ENCODE results near the gene ZGPAT. TPM values are rescaled to one million over a fixed set of nuclear protein-coding genes. Genes with fewer than 3 reads are reported as not detected.

The ZGPAT gene
- total and polyA plus RNA-seq, 2 of the 4 experiments (the other 2 are of a cell fraction) = 13.4 to 20.2 TPM

- no TSS peak for BruUV-seq (replicated peaks)
- no peak overlapping the region for H3K4me2 ChIP-seq (ENCODE audit: low read depth, low read length)
- no peak overlapping the region for H2BK5ac ChIP-seq (ENCODE audit: low read depth, low read length, poor library complexity, severe bottlenecking)
- DNase-seq (no peak), ATAC-seq (ENCODE audit: low read depth) (no peak)
- no peak overlapping the region for H2AK9ac ChIP-seq (replicated peaks; ENCODE audit: low read depth, low read length, poor library complexity)
- H3K79me1 ChIP-seq (ENCODE audit: low read depth in 1 of 2, low read length in 2 of 2) = peaks cover 0 to 7% of the 10 kb centered on the region in 2 experiments; a peak in 1 of 4 replicates
- dilution Hi-C loops (cut with HindIII; ENCODE audit: low sequenced_read_pairs, unreplicated experiment) (no loop called here), in situ Hi-C loops (cut with MboI; ENCODE audit: low sequenced_read_pairs) (no loop called here), intact Hi-C loops (cut with micrococcal nuclease) (no loop called here)
- ChIA-PET POLR2A (ENCODE audit: unreplicated experiment) (interaction anchor here (0.5 kb wide), 1 partner anchor 125 kb away, joined by 3 read pairs; no protein-coding TSS in a partner anchor), CTCF (no interaction called here)
- no peak overlapping the region for H3K4me3 ChIP-seq (ENCODE audit: insufficient read depth, low read depth, low read length)
- H2BK15ac ChIP-seq (ENCODE audit: low read depth, low read length) = no peak overlapping the region
- no peak overlapping the region for H2BK20ac ChIP-seq (ENCODE audit: low read depth, low read length)
- TF ChIP-seq RCOR1 (IDR thresholded peaks at IDR 0.05; ENCODE audit: insufficient replicate concordance, low read length) (no peak), USF2 (IDR thresholded peaks at IDR 0.05; ENCODE audit: low read depth, low read length) (no peak), RFX5 (IDR thresholded peaks at IDR 0.05; ENCODE audit: low read depth, low read length) (no peak), FOS (IDR thresholded peaks at IDR 0.05; ENCODE audit: low read depth, low read length) (no peak), MAFK (IDR thresholded peaks at IDR 0.05; ENCODE audit: low read depth, low read length) (no peak), CHD1 (IDR thresholded peaks at IDR 0.05; ENCODE audit: low read depth, low read length) (no peak), NFE2L2 (IDR thresholded peaks at IDR 0.05; ENCODE audit: low read depth, low read length) (no peak), ELK1 (IDR thresholded peaks at IDR 0.05; ENCODE audit: borderline replicate concordance, low read depth, low read length) (no peak), CEBPB (IDR thresholded peaks at IDR 0.05; ENCODE audit: low read depth, low read length) (no peak), MAZ (IDR thresholded peaks at IDR 0.05; ENCODE audit: borderline replicate concordance, low read depth, low read length) (no peak), RAD21 (IDR thresholded peaks at IDR 0.05; ENCODE audit: low read length) (no peak), SMC3 (IDR thresholded peaks at IDR 0.05; ENCODE audit: low read depth, low read length) (no peak), CTCF (conservative IDR thresholded peaks at IDR 0.05; ENCODE audit: low read depth, low read length) (no peak)
- no peak overlapping the region for H3K27ac ChIP-seq (ENCODE audit: insufficient read depth, low read length)
- no peak overlapping the region for H3K14ac ChIP-seq (replicated peaks; ENCODE audit: low read depth, low read length)
- 0 out of 2 replicates have a peak, but pooled peaks cover 4% of the 10 kb centered on the region for H3K9me1 ChIP-seq (ENCODE audit: insufficient read depth, low read length)
- no peak overlapping the region for H3K4ac ChIP-seq (ENCODE audit: low read depth, low read length)
- no peak overlapping the region for H4K91ac ChIP-seq (ENCODE audit: insufficient read depth, low read depth, low read length)
- no peak overlapping the region for H3K9ac ChIP-seq (ENCODE audit: low read depth, low read length)
- H2AFZ ChIP-seq (replicated peaks; ENCODE audit: low read length, poor library complexity) = no peak overlapping the region
- no peaks in the 10 kb centered on the region for H3K9me3 ChIP-seq (ENCODE audit: control insufficient read depth, insufficient read depth, low read length)
- no peaks in the 10 kb centered on the region for H3K4me1 ChIP-seq (ENCODE audit: control insufficient read depth, insufficient read depth, low read length)
- WGBS, 2 experiments (ENCODE audit: extremely low coverage in 2 of 2, insufficient read length in 1 of 2) = 97% methylated on average over 6 of the region's 13 CpGs; no CpG with 5 or more reads in 1 of the 2 experiments
- H3K23ac ChIP-seq (ENCODE audit: low read depth, low read length) = no peak overlapping the region
- H3K56ac ChIP-seq (ENCODE audit: extremely low read depth, insufficient read depth, low read length) = no peak overlapping the region
- H2AK5ac ChIP-seq (ENCODE audit: low read depth, low read length) = no peak overlapping the region
- H4K20me1 ChIP-seq (ENCODE audit: insufficient read depth, low read length) = no peaks in the 10 kb centered on the region; the same call in 1 of the 2 replicates
- H4K8ac ChIP-seq (ENCODE audit: low read depth in 2 of 2, low read length in 2 of 2) = no peak overlapping the region
- peaks cover 5% of the 10 kb centered on the region; the same call in 1 of the 2 replicates for H3K36me3 ChIP-seq (ENCODE audit: control insufficient read depth, insufficient read depth, low read length)
- no peak overlapping the region for H3K18ac ChIP-seq (ENCODE audit: low read depth, low read length)
- H4K5ac ChIP-seq (ENCODE audit: low read depth, low read length) = no peak overlapping the region
- H3K27me3 ChIP-seq (ENCODE audit: control insufficient read depth, insufficient read depth, low read length) = no peaks in the 10 kb centered on the region
- H2BK120ac ChIP-seq (ENCODE audit: low read depth, low read length) = no peak overlapping the region
Observed at GRCh38 chr20:63753381-63753780, 45.5 kb downstream of the ZGPAT start.

Measured in IMR-90 (cell line).